ENCODE measurements around the gene ABCF1. TPM values are rescaled to one million over a fixed set of nuclear protein-coding genes. Genes with fewer than 3 reads are reported as not detected.

Gene ABCF1
- total RNA-seq, 2 experiments from 2014 or later, result 86.9 to 88.0 TPM

GRCh38 chr6:30613251-30614043 is 42.2 kb downstream of the ABCF1 start:
- no peak for TF ChIP-seq CTCF (IDR thresholded peaks at IDR 0.05)
- peaks cover 84% of the 10 kb centered on the region for H3K36me3 Mint-ChIP-seq (ENCODE audit: low read depth)
- H3K4me3 Mint-ChIP-seq, result peak overlapping the region; percentile 95
- DNase-seq (no peak), ATAC-seq (no peak)
- CTCF ChIA-PET, result interaction anchor here (0.8 to 4.7 kb wide), 21 partner anchors 7 to 474 kb away, joined by 3 to 50 read pairs (median 5); partner anchors contain the start of genes ABCF1 and ATAT1
- peak overlapping the region; percentile 98 for H3K27ac Mint-ChIP-seq
- peaks cover 55% of the 10 kb centered on the region for H3K4me1 Mint-ChIP-seq (ENCODE audit: low read depth)
- H3K27me3 Mint-ChIP-seq, result no peaks in the 10 kb centered on the region
- POLR2A ChIA-PET, result interaction anchor here (0.8 to 5.3 kb wide), 17 partner anchors 10 to 146 kb away, joined by 3 to 121 read pairs (median 14); partner anchors contain the start of genes ABCF1, GNL1, PRR3 and TUBB
- H3K9me3 Mint-ChIP-seq, result no peaks in the 10 kb centered on the region
- intact Hi-C loops (cut with micrococcal nuclease), result no loop called here

GRCh38 chr6:30614044-30614842 is 43.0 kb downstream of the ABCF1 start:
- TF ChIP-seq CTCF (IDR thresholded peaks at IDR 0.05), result no peak
- CTCF ChIA-PET, result interaction anchor here (0.8 to 4.7 kb wide), 19 partner anchors 8 to 473 kb away, joined by 3 to 50 read pairs (median 6); partner anchors contain the start of genes ATAT1 and TUBB
- Mint-ChIP-seq H3K27ac (peak overlapping the region; percentile 98), H3K4me3 (peak overlapping the region; percentile 95), H3K4me1 (ENCODE audit: low read depth) (peaks cover 52% of the 10 kb centered on the region), H3K36me3 (ENCODE audit: low read depth) (peaks cover 81% of the 10 kb centered on the region), H3K27me3 (no peaks in the 10 kb centered on the region), H3K9me3 (no peaks in the 10 kb centered on the region)
- ATAC-seq, result no peak
- intact Hi-C loops (cut with micrococcal nuclease), result no loop called here
- POLR2A ChIA-PET, result interaction anchor here (0.6 to 5.3 kb wide), 29 partner anchors 9 to 298 kb away, joined by 3 to 121 read pairs (median 5); partner anchors contain the start of genes ABCF1, C6orf136, GNL1 and MDC1
- DNase-seq, result no peak

GRCh38 chr6:30614843-30615218 is 43.6 kb downstream of the ABCF1 start:
- Mint-ChIP-seq H3K27me3 (no peaks in the 10 kb centered on the region), H3K4me1 (ENCODE audit: low read depth) (peaks cover 52% of the 10 kb centered on the region), H3K4me3 (peak overlapping the region; percentile 95), H3K27ac (peak overlapping the region; percentile 98), H3K36me3 (ENCODE audit: low read depth) (peaks cover 81% of the 10 kb centered on the region), H3K9me3 (no peaks in the 10 kb centered on the region)
- intact Hi-C loops (cut with micrococcal nuclease), result loop anchor here (5.0 kb wide), 2 partner anchors 67 to 128 kb away; partner anchors contain the start of gene HLA-E
- CTCF ChIA-PET, result interaction anchor here (0.8 to 4.7 kb wide), 8 partner anchors 9 to 119 kb away, joined by 3 to 50 read pairs (median 4); partner anchors contain the start of gene TUBB
- peak; percentile 90 for DNase-seq
- TF ChIP-seq CTCF (IDR thresholded peaks at IDR 0.05), result no peak
- ATAC-seq, result peak; percentile 66
- POLR2A ChIA-PET, result interaction anchor here (0.6 to 5.3 kb wide), 38 partner anchors 11 to 298 kb away, joined by 3 to 121 read pairs (median 4); partner anchors contain the start of genes ABCF1, ATAT1, C6orf136 and DHX16

- ChIA-PET CTCF (interaction anchor here (0.8 to 4.7 kb wide), 8 partner anchors 9 to 119 kb away, joined by 3 to 50 read pairs (median 4); partner anchors contain the start of gene TUBB), POLR2A (interaction anchor here (0.6 to 5.3 kb wide), 49 partner anchors 11 to 583 kb away, joined by 3 to 121 read pairs (median 4); partner anchors contain the start of genes ABCF1, ATAT1, C6orf136 and DHX16)
- Mint-ChIP-seq H3K36me3 (ENCODE audit: low read depth) (peaks cover 76% of the 10 kb centered on the region), H3K4me1 (ENCODE audit: low read depth) (peaks cover 50% of the 10 kb centered on the region), H3K4me3 (peak overlapping the region; percentile 95), H3K9me3 (no peaks in the 10 kb centered on the region), H3K27ac (peak overlapping the region; percentile 98), H3K27me3 (no peaks in the 10 kb centered on the region)
- ATAC-seq (no peak), DNase-seq (peak; percentile 44)
- intact Hi-C loops (cut with micrococcal nuclease), result loop anchor here (5.0 kb wide), 2 partner anchors 67 to 128 kb away; partner anchors contain the start of gene HLA-E
- no peak for TF ChIP-seq CTCF (IDR thresholded peaks at IDR 0.05)
Measured at GRCh38 chr6:30615219-30615957, 44.1 kb downstream of the ABCF1 start.

All from activated CD8-positive, alpha-beta T cell treated with anti-CD3 and anti-CD28 coated beads for 36 hours (primary cell).